ENCODE data around the gene INPP5A.

The INPP5A gene

DNA sequence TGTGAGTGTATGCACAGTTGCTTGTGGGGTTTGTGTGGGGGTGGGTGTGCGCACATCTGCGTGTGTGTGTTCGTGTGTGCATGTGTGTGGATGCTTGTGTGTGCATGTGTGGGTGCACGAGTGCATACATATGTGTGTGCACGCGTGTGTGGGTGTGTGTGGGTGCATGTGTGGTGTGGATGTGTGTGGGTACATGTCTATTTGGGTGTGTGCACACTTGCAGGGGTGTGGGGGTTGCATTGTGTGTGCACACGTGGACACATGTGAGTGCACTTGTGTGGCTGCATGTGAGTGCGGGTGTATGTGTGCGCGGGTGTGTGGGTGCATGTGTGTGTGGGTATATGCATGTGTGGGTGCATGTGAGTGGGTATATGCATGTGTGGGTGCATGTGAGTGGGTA, 174.7 kb downstream of the INPP5A start:
- no peak for DNase-seq

DNA sequence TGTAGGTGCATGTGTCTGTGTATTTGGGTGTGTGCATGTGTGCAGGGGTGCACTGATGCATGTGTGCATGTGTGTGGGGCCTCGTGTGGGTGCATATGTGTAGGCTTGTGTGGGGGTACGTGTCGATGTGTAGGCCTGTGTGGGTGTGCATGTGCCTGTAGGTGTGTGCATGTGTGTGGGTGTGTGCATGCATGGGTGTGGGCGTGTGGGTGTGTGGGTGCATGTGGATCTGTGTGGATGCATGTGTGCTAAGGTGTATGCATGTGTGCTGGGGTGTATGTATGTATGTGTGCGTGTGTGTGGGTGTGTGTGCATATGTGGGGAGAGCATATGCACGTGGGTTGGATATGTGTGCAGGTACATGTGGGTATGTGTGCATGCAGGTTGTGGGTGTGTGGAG, 175.2 kb downstream of the INPP5A start:
- no peak for DNase-seq

DNA sequence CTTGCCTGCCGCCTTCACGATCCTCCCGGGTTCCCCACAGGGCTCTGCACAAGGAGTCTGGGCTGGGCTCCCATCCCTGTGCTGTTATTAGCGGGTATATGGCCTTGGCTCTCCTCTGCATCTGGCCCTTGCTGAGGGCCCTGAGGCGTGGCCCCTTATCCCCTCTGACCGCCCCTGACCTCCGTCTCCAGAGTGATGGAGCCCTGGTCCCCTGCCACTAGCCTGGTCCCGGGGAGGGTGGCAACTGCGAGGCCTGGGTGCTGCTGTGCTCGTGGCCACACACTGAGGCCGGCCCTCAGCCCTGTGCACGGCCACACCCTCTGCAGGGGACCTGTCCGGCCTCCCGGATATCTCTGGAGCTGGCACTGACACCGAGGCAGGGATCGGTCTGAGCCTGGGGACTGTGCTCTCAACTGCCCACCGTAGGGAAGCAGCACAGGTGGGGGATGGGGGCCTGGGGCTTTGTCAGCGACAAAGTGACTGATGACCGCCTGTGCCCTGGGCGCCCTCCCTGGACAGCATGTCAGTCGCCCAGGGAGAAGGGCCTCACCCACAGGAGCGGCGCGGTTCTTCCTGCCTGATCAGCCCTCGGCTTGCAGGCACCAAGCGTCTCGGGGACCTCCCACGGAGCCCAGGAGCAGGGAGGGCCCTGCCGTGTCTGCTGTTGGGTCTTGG, 176.0 kb downstream of the INPP5A start:
- DNase-seq, result no peak

DNA sequence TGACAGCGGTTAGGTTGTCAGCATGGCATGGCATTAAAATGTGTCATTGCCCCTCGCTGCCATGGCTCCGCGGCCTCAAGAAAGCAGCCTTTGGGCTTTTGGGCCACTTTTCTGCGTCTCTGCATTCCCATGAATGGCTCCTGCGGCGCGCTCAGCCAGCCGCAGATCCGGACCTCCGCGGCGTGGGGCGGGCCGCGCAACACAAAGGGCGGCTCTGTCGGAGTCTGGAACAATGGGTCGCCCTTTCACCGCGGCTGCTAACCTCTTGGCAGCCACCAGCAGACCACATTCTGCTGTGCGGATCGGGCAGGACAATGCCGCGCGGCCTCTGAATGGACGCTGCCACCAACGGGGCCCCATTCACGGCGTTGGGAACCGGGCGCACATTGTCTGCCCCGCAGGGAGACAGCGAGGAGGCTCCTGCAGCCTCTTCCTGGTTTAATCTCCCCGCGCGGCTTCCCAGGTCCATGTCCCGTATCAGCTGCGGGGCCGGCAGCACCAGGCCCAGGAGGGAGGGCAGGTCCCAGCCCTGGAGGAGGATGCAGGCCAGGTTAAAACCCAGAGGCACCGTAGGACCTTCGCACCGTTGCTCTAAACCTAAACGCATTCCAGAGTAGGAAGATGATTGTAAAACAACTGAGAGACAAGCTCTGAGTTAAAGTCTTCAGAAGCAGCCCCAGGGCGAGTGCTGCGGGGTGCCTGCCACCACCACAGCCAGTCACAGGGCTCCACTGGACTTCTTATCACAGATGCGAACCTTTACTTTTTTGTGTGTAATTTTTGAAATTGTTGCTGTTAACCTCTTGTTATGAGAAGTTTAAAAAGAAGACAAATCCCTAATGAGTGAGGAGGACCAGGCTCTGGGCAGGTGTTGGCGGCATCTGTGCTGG, 176.8 kb downstream of the INPP5A start:
- no peak for DNase-seq

DNA sequence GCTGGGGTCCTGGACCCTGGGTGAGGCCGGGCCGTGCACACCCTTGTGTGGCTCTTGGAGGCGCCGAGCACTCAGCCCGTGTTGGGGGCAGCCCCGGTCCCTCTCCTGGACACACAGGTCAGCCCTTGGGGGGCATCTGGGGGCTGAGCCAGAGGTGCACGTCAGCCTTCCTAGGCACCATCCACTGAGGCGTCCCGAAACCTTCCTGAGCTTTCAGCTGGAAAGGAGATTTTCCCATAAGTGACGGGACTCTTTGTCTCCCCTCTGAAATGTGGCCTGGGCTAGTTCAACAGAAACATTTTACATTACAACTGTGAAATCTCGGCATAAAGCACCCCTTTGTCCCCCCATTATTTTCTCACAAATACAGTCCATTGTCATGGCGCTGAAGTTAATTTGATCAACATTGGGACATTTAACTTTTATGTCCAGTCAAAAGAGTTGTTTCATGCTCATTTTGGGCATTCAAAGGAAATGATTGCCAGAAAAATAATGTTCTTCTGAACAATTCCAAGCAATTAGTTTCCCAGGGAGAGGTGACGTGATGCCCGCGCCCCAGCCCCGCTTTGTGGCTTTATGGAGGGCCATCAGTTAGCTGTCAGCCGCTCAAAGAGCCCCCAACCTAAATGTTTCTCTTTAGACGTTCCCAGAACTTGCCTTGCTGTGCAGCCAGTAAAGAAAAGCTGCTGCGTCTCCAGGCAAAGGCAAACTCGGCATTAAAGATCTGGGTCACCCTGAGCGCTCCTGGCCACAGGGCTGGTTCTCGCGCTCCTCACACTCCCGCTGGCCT, 177.6 kb downstream of the INPP5A start:
- DNase-seq, result no peak

DNA sequence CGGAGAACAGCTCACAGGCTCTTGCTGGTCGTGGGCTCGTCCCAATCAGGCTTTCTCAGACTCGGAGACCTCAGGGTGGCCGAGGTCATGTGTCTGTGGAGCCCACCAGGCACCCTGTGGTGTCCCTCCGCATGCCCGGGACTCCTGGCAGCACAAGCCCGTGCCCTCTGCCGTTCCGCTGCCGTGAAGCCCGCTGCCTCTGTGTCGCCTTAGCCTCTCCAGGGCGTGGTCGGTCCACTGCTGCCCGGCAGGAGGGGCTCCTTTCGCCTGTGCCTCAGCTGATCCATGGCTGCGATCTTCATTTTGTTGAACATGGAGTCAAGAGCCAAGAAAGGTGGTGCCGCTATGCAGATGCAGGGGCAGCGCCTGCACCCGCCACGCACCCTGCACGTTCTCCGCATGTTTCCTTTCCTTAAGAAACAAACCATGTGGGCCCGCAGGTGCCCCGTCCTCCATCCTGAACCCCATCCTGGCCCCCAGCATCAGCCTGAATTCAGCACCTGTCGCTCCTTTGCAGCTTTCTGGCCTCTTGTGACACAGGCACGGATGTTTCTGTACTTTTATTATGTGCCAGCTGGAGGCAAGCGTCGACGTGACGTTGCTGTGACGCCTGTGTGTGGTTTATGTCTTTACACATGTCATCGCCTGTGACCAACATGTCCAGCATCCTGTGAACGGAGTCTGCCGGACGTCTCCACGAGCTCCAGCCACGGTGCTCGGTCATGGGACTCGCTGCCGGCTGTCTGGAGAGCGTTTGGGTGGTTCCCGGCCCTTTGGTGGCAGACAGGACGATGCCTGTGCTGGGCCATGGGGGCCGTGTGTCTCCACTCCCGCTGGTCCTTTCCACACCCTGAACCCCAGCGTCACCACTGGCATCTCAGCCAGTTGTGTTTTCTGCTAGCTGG, 178.4 kb downstream of the INPP5A start:
- no peak for DNase-seq

DNA sequence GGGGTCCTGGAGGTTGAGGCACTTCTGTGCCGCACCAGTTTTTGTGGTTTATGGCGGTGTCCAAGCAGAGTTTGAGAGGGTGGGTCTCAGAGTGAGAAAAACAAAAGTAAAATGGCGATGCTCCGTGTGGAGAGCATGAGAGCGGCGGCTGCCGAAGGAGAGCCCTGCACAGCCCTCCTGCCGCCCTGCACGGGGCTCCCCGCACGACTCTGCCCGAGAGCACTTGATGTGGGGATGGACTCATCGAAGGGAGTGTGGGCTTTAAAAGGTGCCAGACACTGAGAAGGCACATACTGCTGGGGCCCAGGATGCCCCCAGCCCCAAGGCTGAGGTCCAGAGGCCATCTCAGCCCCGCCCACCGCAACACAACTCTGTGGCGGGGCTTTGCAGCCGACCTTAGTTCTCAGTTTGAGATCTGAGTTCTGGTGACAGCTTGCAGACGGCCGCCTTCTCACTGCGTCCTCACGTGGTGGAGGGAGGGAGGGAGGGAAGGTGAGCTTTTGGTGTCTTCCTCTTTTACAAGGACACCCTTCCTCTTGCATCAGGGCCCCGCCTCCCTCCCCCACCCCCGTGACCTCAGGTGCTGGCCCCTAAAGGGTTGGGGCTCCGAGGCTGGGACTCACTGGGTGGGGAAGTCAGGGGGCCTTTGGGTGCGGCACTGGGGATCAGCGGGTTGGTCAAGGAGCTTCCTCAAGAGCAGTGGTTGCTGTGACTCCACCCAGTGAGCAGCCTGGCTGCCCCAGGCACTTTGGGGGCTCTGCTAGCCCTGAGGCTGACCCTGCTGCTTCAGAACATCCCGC, 179.3 kb downstream of the INPP5A start:
- no peak for DNase-seq

DNA sequence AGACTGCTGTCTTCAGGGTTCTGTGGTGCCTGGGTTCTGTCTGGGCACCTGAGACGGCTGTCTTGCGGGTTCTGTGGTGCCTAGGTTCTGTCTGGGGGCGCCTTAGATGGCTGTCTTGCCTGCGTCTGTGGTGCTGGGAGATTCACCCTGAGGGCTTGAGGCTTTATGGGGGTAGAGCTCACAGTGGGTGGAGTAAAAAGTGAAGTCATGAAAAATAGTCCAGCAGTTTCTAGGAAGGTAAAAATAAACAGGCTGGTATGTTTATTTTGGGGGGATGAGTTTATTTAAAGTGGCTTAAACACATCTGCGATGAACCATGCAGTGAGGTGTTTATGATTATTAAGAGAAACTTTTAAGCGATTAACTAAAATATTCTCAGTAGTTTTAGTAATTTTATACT, 184.1 kb downstream of the INPP5A start:
- DNase-seq, result no peak

DNA sequence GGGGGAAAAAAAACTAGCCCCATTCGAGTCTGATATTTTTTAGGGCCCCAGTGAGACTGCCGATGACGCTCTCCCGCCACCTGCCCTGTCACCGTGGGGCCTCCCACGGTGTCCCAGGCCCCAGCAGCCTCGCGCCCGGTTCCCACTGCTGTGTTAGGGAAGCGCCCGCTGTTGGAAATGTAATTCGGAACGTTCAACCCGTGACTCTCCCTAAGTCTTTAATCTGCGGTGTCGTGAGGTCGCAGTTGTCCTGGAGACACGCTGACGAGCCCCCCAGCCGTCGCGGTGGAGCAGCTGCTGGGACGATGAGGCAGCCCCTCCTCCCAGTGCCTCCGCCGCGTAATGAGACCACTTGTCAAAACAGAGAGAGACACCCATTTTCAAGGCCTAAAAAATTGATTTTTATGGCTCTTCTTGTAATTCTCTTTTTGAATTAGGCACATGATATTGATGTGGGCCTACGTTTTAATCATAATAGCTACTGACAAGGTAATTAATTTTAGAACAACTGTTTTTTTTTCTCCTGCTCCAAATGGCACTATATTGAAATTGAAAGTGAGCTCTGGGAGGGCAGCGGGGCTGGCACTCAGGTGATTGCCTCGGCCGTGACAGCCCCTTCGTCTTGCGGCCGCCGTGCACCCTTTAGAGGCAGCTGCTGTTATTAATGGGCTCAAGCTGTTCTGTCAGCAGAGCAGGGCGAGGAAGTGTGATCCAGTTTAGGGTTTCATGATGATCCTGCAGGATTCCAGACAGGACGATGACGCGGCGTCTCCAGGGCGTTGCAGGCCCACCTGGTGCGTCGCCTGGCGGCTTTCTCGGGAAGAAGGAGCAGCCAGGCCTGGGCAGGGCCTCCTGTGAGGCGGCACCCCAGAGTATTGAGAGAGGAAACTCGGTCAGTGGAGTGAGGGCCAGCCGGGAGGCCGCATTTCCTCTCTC, 185.1 kb downstream of the INPP5A start:
- no peak for DNase-seq

DNA sequence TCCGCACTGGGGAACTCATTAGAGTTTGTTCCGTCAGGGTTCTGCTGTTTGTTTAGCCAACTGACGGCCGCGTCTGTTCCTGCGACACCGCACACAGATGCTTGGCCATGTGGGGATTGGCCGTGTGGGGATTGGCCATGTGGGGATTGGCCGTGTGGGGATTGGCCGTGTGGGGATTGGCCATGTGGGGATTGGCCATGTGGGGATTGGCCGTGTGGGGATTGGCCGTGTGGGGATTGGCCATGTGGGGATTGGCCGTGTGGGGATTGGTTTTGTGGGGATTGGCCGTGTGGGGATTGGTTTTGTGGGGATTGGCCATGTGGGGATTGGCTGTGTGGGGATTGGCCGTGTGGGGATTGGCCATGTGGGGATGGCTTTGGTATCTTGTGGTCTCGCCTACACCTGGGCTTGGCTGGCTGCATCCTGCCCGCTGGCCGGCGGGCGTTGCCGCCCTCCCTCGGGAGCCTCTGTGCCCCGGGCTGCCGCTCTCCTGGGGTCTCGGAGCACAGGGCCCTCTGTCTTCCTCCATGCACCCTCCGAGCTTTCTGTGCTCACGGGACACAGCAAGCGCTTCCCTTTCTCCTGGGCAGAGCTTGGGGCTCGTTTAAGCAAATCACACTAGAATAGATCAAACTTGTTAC, 185.9 kb downstream of the INPP5A start:
- no peak for DNase-seq

DNA sequence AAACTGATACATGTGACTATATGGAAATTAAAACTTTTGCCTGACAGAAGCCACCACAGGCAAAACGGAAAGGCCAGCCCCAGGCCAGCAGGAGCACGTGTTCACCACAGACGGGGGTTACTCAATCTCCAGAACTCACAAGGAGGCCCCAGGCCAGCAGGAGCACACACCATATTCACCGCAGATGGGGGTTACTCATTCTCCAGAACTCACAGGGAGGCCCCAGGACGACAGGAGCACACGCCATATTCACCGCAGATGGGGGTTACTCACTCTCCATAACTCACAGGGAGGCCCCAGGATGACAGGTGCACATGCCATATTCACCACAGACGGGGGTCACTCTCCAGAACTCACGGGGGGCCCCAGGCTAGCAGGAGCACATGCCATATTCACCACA, 186.9 kb downstream of the INPP5A start:
- DNase-seq, result no peak

DNA sequence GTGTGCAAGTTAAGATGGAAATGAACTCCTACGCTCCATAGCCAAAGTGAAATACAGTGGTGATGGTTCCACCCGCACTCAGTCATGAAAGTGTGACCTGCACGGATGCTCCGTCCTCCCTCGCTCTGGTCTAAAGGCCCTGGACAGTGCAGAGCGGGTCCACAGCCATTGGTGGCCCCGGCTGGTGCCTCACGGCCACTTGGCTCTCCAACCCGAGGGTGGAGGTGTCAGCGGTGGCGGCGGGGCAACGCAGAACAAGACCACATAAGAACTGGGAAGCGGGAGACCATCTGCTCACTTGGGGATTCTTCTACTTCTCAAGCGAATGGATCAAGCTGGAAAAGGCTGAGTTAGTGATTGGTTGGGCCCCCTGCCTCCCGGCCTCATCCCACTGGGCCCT, 187.6 kb downstream of the INPP5A start:
- DNase-seq, result no peak

DNA sequence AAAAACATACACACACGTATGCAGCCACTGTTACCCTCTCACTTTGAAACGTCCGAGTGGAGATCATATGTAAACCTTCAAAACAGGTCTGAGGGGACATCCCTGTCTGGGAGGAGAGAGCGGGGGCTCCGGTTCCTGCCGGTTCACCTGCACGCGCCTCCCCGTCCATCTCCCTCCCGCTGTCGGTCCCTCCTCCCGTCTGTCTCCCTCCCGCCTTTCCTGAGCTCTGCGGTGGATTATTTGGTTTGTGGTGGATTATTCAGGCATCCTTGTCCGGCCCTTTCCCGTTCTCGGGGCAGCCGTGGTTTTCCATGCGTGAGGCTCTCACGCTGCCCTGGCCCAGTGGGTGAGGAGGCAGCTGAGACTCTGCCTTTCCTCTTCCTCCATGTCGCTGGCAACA, 188.6 kb downstream of the INPP5A start:
- no peak for DNase-seq

DNA sequence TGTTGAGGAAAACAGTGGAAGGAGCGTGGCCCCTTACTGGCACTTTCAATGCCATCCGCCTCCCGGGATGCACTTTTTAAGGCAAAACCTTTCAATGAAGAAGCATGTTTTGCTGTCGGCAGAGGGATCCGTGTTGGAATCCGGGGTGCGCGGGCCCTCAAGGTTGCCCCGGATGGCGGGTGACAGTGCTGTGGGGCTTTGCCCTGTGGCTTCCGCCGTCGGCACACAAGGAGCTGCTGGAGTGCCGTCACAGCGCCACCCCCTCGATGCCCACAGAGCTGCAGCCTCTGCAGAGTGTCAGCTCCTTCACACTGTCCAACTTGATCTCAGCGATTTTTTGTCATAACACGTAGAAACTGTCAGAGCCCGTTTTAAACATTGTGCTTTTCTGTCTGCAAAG, 189.4 kb downstream of the INPP5A start:
- DNase-seq, result no peak

DNA sequence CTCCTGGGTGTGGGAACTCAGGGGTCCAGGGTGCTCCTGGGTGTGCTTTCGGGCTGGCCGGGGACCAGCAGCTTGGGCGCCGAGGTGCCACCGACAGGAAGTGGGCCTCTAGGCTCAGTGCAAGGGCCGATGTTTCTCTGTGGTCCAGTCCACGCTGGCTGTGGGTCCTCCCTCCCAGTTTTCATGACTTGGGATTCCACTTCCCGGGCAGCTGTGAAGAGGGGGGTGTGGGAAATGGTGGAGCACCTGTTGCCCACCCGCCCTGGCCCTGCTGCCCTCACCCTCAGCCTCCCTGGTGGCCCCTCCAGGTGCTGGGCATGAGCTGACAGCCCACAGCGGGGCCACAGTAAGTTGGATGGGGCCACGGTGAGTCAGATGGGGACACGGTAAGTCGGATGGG, 189.8 kb downstream of the INPP5A start:
- no peak for DNase-seq

DNA sequence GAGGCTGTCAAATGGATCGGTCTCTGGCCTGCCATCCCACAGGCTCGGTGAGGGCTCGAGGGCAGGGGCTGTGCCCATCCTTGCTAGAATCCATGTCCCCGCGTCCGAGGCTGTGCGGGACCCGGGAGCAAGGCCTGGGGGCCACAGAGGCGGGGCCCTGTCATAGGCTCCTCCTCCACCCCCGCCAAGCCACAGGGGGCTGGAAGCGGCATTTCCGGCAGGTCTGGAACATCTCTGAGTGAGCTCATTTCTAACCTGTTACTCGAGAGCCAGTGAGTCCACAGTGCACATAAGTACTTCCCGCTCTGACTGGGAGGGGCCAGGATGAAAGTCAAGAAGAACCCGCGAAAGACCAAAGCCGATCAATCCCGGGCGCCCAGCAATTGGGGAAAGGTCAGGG, 190.7 kb downstream of the INPP5A start:
- no peak for DNase-seq

DNA sequence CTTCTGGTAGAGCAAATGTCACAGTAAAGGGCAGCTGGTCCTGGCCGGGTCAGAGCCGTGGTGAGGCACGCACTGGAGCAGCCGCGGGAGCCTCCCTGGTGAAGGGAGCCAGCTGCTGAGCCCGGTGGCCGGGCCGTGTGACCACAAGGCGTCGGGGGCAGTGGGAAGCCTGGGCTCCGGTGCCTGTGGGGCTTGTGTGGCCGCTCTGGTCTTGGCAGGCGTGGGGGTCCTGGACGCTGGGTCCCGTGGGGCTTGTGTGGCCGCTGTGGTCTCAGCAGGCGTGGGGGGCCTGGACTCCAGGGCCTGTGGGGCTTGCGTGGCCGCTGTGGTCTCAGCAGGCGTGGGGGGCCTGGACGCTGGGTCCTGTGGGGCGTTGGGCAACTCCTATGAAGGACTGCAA, 191.2 kb downstream of the INPP5A start:
- no peak for DNase-seq

DNA sequence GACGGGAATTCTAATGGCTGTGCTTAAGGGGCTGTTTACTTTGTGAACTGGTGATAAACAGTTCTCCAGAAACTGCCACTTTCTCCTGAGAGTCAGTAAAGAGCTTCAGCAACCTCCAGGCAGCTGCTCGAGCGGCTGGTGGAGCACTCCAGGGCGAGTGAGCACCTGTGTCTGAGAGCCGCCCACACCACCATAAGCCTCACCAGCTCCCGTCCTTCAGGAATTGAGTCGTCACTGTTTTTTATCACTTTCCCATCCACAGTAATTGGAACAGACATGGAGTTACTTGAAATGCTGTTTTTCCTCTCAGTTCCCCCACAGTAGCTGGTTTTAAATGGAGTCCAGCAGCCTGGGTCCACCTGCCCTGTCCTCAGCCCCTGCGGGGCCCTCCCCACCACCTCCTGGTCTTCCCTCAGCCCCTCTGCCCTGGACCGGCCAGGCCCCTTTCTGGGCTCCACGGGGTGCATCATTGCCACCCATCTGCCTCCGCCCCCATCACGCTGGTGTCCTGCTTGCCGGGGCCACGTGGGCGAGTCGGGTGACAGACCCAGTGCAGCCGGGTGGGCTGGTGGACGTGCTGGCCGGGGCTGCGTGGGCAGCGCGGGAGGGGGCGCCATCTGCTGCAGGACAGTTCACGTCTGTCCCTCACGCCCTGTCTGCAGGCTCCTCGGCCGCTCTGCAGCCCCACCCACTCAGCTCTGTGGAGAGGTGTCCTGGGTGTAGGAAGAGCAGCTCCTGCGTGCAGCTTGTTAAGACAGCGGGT, 192.4 kb downstream of the INPP5A start:
- no peak for DNase-seq

DNA sequence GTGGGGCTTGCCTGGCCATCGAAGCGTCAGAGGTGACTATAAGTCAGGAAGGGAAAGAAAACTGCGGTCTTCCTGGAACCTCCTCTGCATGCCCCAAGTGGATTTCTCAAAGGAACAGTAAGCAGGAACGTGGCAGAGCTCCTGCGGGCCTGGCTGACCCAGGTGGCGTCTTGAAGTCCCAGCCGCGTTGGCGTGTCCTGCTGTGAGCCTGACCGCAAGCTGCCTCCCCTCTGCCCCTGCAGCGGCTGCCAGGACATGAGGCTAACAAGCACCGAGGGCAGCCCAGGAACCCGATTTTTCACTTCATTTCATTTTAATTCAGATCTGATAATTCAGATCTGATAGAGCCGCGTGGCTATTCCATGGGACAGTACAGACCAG, 193.0 kb downstream of the INPP5A start:
- DNase-seq, result no peak

Measured in NCI-H446 (cell line).